Stimulated activated naive B cell treated with anti-CD40 and anti-IgM and Interleukin-4, amounts not matched to agents 10 μg/mL and 1 μg/mL and 100 μg/mL, for 72 hours (primary cell): ENCODE data around the gene AKT1S1.
"Not testable (repeated sequence)": the region's sequence is repeated elsewhere in the genome, so short reads cannot be mapped to it uniquely, and the experiment has no call there.

Experiments used
- ATAC-seq, 2 donors: fragments of 150-1000 bp; cut with Tn5 transposase; replicated peaks; 2 replicates each; pipeline ENCODE4 v1.10.0; 2021; ENCODE audit warnings: moderate library complexity in 1 of 2
- DNase-seq: peaks from one replicate; pipeline ENCODE4 v3.0.0; 2021
- H3K27ac Mint-ChIP-seq: one replicate; pipeline ENCODE4 v1.8.0; 2022; ENCODE audit warnings: mild to moderate bottlenecking, mixed read lengths
- H3K27me3 Mint-ChIP-seq, 2 donors: one replicate each; pipeline ENCODE4 v1.8.0; 2022; ENCODE audit warnings: mixed read lengths in 2 of 2
- H3K36me3 Mint-ChIP-seq, 2 donors: one replicate each; pipeline ENCODE4 v1.8.0; 2022; ENCODE audit warnings: mixed read lengths in 2 of 2, mild to moderate bottlenecking in 1 of 2
- H3K4me1 Mint-ChIP-seq, 2 donors: one replicate each; pipeline ENCODE4 v1.8.0; 2022; ENCODE audit warnings: mixed read lengths in 2 of 2, mild to moderate bottlenecking in 1 of 2
- H3K4me3 Mint-ChIP-seq, 2 donors: one replicate each; pipeline ENCODE4 v1.8.0; 2022; ENCODE audit warnings: mild to moderate bottlenecking in 2 of 2, mixed read lengths in 2 of 2, moderate library complexity in 1 of 2
- H3K9me3 Mint-ChIP-seq, 2 donors: one replicate each; pipeline ENCODE4 v1.8.0; 2022; ENCODE audit warnings: mixed read lengths in 2 of 2, mild to moderate bottlenecking in 1 of 2

AKT1S1 gene

DNA sequence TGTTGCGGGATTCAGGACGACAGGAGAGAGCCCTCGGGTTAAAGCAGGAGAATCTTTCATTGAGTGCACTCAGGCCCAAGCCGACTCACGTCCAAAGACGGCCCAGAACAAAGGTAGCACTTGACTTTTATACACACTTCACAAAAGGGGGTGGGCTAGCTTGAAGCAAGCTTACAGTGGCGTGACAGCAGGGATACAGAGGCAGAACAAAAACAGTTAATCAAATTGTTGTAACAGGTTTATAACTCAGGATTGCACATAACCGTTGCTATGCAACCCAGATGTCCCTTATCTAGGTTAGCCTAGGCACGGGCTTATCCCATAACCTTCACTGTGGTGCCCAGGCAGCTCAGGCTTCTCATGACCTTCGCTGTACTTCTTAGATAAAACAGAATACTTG is 57.0 kb downstream of the AKT1S1 start:
- no peak overlapping the region for H3K27ac Mint-ChIP-seq
- H3K27me3 Mint-ChIP-seq: no peaks in the 10 kb centered on the region

DNA sequence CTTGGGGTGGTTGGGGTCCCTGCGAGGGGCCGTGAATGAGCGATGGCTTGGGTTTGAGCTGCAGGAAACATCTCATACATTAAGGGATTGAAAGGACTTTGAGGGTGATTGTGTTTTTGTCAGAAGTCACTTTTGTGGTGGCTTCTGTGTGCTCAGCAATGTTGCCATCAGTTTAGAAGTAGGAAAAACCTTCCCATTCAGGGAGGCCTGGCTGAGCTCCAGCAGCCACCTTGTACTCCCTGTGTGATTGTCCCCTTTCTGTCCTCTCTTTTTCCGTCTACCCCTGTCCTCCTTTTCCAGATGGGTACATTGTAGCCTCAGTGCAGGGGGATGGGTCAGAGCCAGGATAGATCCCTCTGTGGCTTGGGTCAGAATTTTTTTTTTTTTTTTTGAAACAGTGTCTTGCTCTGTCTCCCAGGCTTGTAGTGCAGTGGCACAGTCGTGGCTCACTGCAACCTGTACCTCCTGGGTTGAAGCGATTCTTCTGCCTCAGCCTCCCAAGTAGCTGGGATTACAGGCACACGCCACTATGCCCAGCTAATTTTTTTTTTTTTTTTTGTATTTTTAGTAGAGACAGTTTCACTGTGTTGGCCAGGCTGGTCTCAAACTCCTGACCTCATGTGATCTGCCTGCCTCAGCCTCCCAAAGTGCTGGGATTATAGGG is 57.6 kb downstream of the AKT1S1 start:
- peaks cover 20 to 25% of the 10 kb centered on the region in 2 donors for H3K4me1 Mint-ChIP-seq
- not testable (repeated sequence) for ATAC-seq, DNase-seq, H3K9me3 Mint-ChIP-seq, H3K27me3 Mint-ChIP-seq
- peak overlapping the region; percentile 96 for H3K4me3 Mint-ChIP-seq
- peak overlapping the region; percentile 99 for H3K27ac Mint-ChIP-seq
- H3K36me3 Mint-ChIP-seq: peaks cover 2 to 15% of the 10 kb centered on the region in 2 donors

More for the DNA sequence above, 57.0 kb downstream of the AKT1S1 start:
- H3K4me3 Mint-ChIP-seq: no peak overlapping the region
- peaks cover 2 to 15% of the 10 kb centered on the region in 2 donors for H3K36me3 Mint-ChIP-seq
- H3K9me3 Mint-ChIP-seq: no peaks in the 10 kb centered on the region
- DNase-seq (no peak), ATAC-seq (no peak)
- H3K4me1 Mint-ChIP-seq: peaks cover 20 to 25% of the 10 kb centered on the region in 2 donors
